Limb (tissue), 2 donors: ENCODE measurements around the gene OLA1.

Experiments
- DNase-seq, 2 donors: peaks; one replicate each; pipeline ENCODE4 v3.0.0-alpha.2; 2016; ENCODE audit errors: extremely low spot score in 2 of 2

Gene OLA1

DNA sequence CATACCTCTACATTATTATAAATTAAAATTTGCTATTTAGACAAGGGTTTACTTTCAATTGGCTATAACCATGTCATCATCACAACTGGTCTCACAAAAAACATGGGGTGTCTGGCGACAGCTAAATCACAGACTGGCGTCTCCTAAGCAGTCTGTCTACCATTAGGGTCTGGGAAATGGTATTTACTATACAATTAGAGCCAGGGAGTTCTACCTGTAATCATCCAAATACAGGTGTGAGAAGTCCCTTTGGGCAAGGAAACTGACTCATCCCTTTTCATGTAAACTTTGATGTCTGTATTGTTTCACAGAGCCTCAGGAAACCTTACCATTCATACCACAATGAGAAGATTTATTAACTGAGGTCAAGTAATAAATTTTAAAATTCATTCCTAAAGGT is 126.7 kb downstream of the OLA1 start:
- DNase-seq, result no peak

GRCh38 chr2:174121175-174121574 is 127.2 kb downstream of the OLA1 start:
- DNase-seq, result no peak

DNA sequence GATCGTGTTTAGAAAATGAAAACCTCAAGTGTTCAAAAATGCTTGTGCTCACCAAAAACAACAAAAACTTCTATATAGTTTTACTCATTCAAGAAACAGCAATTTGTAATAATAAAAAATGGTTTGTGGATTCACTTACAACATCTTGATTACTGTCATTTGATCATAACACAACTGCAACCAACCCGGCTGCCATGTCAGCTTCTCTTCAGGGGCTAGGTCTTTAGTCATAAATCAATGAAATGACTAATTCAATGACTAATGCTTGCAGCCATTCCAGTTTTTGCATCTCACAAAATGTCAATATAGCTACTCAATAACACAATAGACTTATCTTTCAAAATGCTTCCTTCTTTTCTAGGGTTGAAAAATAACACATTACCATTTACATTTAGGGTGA is 128.0 kb downstream of the OLA1 start:
- no peak for DNase-seq

- DNase-seq, result no peak
Measured at GRCh38 chr2:174117951-174118930, 130.1 kb downstream of the OLA1 start.

DNA sequence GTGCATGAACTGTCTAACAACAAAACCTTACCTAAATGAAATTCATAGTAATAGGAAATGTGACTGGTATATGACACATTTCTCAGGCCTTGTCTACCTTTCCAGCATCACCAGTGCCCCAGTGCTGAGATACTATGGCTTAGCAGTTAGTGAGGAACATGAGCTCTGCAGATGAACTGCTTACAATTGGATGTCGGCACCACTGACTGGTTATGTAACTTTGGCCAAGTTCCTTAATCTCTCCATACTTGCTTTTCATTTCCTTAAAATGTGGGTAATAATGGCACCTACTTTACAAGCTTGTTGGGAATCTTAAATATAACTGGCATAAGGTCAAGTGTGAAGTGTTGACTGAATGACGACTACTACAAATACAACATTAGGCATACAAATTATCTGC is 136.3 kb downstream of the OLA1 start:
- no peak for DNase-seq

- DNase-seq, result no peak
Measured at GRCh38 chr2:174108579-174108978, 139.8 kb downstream of the OLA1 start.

DNA sequence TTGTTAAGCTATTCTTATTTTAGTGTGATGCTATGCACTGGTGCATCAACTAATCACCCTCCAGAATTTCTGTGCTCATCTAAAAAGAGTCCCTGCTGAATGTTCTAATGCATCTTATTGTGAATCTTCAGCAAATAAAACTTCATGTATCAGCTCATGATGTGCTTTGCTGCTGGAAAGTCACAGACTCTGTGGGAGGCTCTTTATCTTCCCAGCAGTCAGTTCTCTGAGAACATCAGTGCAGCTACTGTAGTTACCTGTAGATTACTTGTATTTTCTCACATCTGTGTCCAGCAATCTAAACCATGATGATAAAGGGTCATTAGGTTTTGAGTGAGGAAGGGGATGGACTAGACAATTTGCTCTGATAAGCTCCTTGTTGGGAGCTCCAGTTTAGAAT is 141.6 kb downstream of the OLA1 start:
- DNase-seq, result no peak

GRCh38 chr2:174094542-174094941 is 153.8 kb downstream of the OLA1 start:
- no peak for DNase-seq

DNA sequence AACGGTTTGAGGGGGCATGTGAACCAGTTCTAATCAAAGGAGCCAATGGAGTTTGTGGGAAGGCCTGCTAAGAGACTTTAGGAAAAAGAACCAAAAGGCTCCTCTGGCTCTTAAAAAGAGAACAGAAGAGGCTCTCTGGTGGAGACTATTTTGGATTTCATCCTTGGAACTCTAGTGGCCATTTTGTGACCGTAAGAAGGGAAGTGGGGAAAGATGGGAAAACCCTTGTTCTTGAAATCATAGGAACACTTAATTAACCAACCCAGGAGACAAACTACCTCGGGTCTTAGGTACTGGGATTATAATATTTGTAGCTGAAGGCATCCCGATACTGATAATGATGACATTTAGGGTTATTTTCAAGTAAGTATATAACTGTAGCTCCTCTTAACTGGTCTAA is 157.9 kb downstream of the OLA1 start:
- DNase-seq, result no peak

GRCh38 chr2:174088706-174089460 is 159.4 kb downstream of the OLA1 start:
- no peak for DNase-seq

GRCh38 chr2:174086708-174087107 is 161.6 kb downstream of the OLA1 start:
- DNase-seq, result no peak

DNA sequence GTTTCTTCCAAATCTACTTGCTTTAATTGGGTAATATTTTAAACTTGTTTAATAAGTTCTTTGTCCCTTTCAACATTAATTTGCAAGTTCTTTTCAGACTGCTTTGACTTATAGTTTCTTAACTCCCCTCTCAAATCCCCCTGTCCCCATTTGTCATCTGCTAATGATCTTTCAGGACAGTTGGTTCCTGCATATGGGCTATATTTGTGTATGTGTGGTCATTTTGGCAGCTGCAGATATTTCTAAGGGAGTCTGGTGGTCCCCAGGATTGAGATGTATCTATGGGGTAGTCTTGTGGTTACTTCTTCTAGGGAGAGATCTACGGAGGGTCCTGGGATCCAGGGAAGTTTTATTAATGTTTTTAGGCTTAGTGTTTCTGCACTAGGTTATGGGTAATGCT is 162.6 kb downstream of the OLA1 start:
- DNase-seq, result no peak

- no peak for DNase-seq
Measured at GRCh38 chr2:174083843-174084458, 164.4 kb downstream of the OLA1 start.

DNA sequence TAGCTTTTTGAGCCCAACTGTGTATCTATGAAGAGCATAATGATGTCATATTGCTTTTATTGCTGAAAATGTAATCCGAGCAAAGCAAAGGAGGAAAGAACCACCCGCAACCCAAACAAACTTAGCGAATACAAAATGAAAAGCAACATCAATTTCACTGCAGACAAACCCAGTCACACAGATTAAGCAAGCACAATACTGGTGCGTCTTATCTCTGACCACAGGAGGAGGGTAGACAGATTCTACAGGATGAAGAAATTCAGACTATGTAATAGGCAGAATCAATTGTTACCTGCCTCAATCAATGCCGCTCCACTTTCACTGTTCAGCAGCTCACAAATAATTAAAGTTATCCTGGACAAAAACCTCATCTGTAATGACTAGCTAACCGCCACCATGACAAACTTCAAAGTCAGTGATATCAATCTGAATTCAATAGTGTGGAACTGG is 167.6 kb downstream of the OLA1 start:
- DNase-seq, result no peak

GRCh38 chr2:174078275-174078674 is 170.1 kb downstream of the OLA1 start:
- peak in 1 of 2 donors; percentile 19 for DNase-seq

GRCh38 chr2:174076975-174077374 is 171.4 kb downstream of the OLA1 start:
- DNase-seq, result no peak

GRCh38 chr2:174076040-174076439 is 172.3 kb downstream of the OLA1 start:
- no peak for DNase-seq

- no peak for DNase-seq
Measured at GRCh38 chr2:174074831-174075230, 173.5 kb downstream of the OLA1 start.

- DNase-seq, result no peak
Measured at GRCh38 chr2:174072857-174073256, 175.5 kb downstream of the OLA1 start.

DNA sequence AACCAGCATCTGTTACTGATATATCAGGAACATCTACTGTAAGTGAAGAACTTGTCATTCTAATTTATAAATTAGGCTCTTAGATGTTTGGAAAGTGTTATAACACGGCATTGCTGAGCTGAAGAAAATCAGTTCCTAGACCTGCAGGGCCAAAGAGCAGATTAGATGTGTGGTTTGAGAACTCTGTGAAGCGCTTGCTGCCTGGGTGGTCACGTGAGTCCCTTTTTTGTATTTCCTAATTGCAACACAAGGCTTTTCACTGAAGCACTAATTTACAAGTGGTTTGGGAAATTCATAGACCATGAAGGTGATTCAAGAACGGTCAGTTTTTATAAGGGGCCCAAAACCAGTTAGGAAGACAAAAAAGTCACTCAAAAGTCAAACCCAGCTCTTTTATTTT is 176.3 kb downstream of the OLA1 start:
- DNase-seq, result no peak

DNA sequence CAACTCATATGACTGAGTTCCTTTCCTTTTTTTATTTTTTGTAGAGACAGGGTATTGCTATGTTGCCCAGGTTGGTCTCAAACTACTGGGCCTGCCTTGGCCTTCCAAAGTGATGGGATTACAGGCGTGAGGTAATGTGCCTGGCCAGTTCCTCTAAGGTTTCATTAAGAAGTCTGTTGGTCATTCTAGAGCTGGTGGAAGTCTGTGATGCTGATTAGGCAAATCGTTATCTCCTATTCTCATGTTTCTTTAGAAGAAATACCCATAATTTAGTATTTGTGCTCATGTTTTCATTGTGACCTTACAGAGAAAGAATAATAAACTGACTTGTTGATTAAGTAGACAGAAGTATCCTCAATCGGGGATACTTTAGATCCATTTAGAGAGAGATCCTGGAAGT is 177.0 kb downstream of the OLA1 start:
- DNase-seq, result no peak

DNA sequence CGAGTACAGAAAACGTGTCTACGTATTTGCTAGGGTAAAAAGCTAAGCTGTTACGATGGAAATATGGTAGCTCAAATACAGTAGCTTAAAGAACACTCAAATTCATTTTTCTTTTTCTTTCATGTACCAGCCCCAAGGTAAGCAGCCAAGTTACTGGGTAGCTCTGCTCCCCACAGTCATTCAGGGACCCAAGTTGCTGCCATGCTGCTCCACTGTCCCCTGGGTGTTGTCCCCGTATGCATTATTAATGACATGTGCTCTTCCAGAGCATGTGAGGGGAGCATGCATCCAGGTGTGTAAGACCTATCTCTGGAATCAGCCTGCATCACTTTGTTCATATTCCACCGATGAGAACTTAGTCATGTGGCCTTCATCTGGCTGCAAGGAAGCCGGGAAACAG is 178.1 kb downstream of the OLA1 start:
- no peak for DNase-seq
